Endothelial cell of umbilical vein (primary cell): ENCODE measurements around the gene DERA. TPM values are rescaled to one million over a fixed set of nuclear protein-coding genes. Genes with fewer than 3 reads are reported as not detected.

ENCODE experiments used
- BruUV-seq: library from RNA; stranded (reverse); fragments of 400-500 nt; replicated peaks from 2 replicates; lab custom pipeline; 2021; lab: Mats Ljungman, UMichigan
- CTCF ChIA-PET: fragments of 300-600, 350-600 bp; sonication (Branson Sonifier 250); formaldehyde crosslinking; loops from one replicate; lab custom pipeline; 2021; ENCODE audit warnings: antibody characterized with exemption, inconsistent platforms; lab: Charles Lee
- POLR2A ChIA-PET: fragments of 300-600, 350-600 bp; sonication (Branson Sonifier 250); formaldehyde crosslinking; loops from one replicate; lab custom pipeline; 2021; ENCODE audit warnings: antibody characterized with exemption, inconsistent platforms; lab: Charles Lee
- DNase-seq: peaks from one replicate; pipeline ENCODE4 v3.0.0-alpha.2; 2011; ENCODE audit warnings: low read depth, low spot score
- FAIRE-seq: peaks from 2 replicates; lab custom pipeline; 2011; peaks lifted over from hg19 to GRCh38; lab: Jason Lieb, UNC
- H2AFZ ChIP-seq: 2 replicates; pipeline ENCODE4 v1.6.0; 2012; ENCODE audit warnings: low read depth, low read length, control low read depth, inconsistent platforms
- H3K27ac ChIP-seq: 2 replicates; pipeline ENCODE4 v1.5.1; 2011; ENCODE audit warnings: low read depth, mild to moderate bottlenecking, control low read depth, low read length, moderate library complexity; ENCODE audit not compliant: insufficient read depth
- H3K27me3 ChIP-seq, 2 experiments: 2 replicates each; pipeline versions ENCODE4 v1.6.0 to v1.6.1; 2011; ENCODE audit warnings: low read length in 2 of 2, mixed read lengths in 1 of 2; ENCODE audit not compliant: control insufficient read depth in 2 of 2, insufficient read depth in 2 of 2
- H3K36me3 ChIP-seq, 2 experiments: 2 replicates in 1 of 2; 3 replicates in 1 of 2; pipeline ENCODE4 v1.5.1; 2011; ENCODE audit warnings: low read length in 2 of 2, mild to moderate bottlenecking in 1 of 2, moderate library complexity in 1 of 2; ENCODE audit not compliant: control insufficient read depth in 2 of 2, insufficient read depth in 2 of 2; ENCODE audit errors: extremely low read depth in 1 of 2
- H3K4me1 ChIP-seq: 3 replicates; pipeline ENCODE4 v1.5.1; 2011; ENCODE audit warnings: mild to moderate bottlenecking, low read length; ENCODE audit not compliant: control insufficient read depth, insufficient read depth; ENCODE audit errors: extremely low read depth
- H3K4me2 ChIP-seq: 2 replicates; pipeline ENCODE4 v1.6.1; 2011; ENCODE audit warnings: low read length, control low read depth, mixed read lengths; ENCODE audit not compliant: insufficient read depth
- H3K4me3 ChIP-seq, 3 experiments: fragments of 200-600 bp in 1 of 3; sonication (generic), shearing (Covaris generic) in 1 of 3; replicated peaks in 1 of 3; 2 replicates each; pipeline ENCODE4 v1.5.1; 2011 to 2016; ENCODE audit warnings: control low read depth in 3 of 3, low read length in 3 of 3, mild to moderate bottlenecking in 2 of 3, inconsistent platforms in 1 of 3, low read depth in 1 of 3, moderate library complexity in 1 of 3; ENCODE audit not compliant: insufficient read depth in 1 of 3
- H3K79me2 ChIP-seq: 2 replicates; pipeline ENCODE4 v1.6.0; 2012; ENCODE audit warnings: low read length, inconsistent platforms; ENCODE audit not compliant: control insufficient read depth, insufficient read depth
- H3K9ac ChIP-seq: replicated peaks from 2 replicates; pipeline ENCODE3; 2011; ENCODE audit warnings: low read length, control low read depth; ENCODE audit not compliant: insufficient read depth; ENCODE audit errors: extremely low read depth
- H3K9me1 ChIP-seq: replicated peaks from 3 replicates; pipeline ENCODE4 v1.6.0; 2011; ENCODE audit warnings: mild to moderate bottlenecking, low read length; ENCODE audit not compliant: control insufficient read depth, insufficient read depth; ENCODE audit errors: extremely low read depth
- H3K9me3 ChIP-seq: replicated peaks from 2 replicates; pipeline ENCODE4 v1.5.1; 2012; ENCODE audit warnings: low read length, inconsistent platforms; ENCODE audit not compliant: control insufficient read depth, insufficient read depth
- H4K20me1 ChIP-seq: replicated peaks from 2 replicates; pipeline ENCODE3; 2011; ENCODE audit warnings: mild to moderate bottlenecking, low read length; ENCODE audit not compliant: control insufficient read depth, insufficient read depth; ENCODE audit errors: extremely low read depth
- CTCF ChIP-seq, 2 donors: IDR thresholded peaks; 1 replicate in 1 of 2; 2 replicates in 1 of 2; pipeline ENCODE4 v1.5.1; 2011; ENCODE audit warnings: low read length in 2 of 2, mild to moderate bottlenecking in 2 of 2, moderate library complexity in 2 of 2, control low read depth in 1 of 2, inconsistent platforms in 1 of 2, low read depth in 1 of 2; ENCODE audit not compliant: insufficient read depth in 1 of 2; ENCODE audit errors: extremely low read depth in 1 of 2
- EZH2 ChIP-seq: IDR thresholded peaks from 2 replicates; pipeline ENCODE4 v1.6.1; 2012; ENCODE audit warnings: borderline replicate concordance, low read depth, mild to moderate bottlenecking, moderate library complexity, low read length, inconsistent platforms; ENCODE audit not compliant: severe bottlenecking
- FOS ChIP-seq: IDR thresholded peaks from 2 replicates; pipeline ENCODE4 v1.6.1; 2011; ENCODE audit warnings: mild to moderate bottlenecking, low read length, moderate library complexity, borderline replicate concordance; ENCODE audit not compliant: insufficient read depth
- GATA2 ChIP-seq: IDR thresholded peaks from 2 replicates; pipeline ENCODE4 v1.7.0; 2011; ENCODE audit warnings: low read depth, mild to moderate bottlenecking, moderate library complexity, mixed read lengths, low read length; ENCODE audit not compliant: insufficient read length, insufficient read depth
- JUN ChIP-seq: IDR thresholded peaks from 2 replicates; pipeline ENCODE4 v1.6.1; 2011; ENCODE audit warnings: borderline replicate concordance, low read depth; ENCODE audit not compliant: insufficient read length, insufficient read depth
- MYC ChIP-seq: IDR thresholded peaks from one replicate; pipeline ENCODE4 v1.6.1; 2011; ENCODE audit warnings: mild to moderate bottlenecking, low read depth, low read length
- POLR2A ChIP-seq: IDR thresholded peaks from 2 replicates; pipeline ENCODE4 v1.6.1; 2012; ENCODE audit warnings: low read depth, mild to moderate bottlenecking, control low read depth, low read length
- POLR2AphosphoS5 ChIP-seq: IDR thresholded peaks from 2 replicates; pipeline ENCODE4 v1.6.1; 2012; ENCODE audit warnings: low read depth, mild to moderate bottlenecking, control low read depth, low read length, moderate library complexity; ENCODE audit not compliant: insufficient read depth
- dilution Hi-C: fragments of 300-500 bp; cut with MboI; formaldehyde crosslinking; loops from one replicate; pipeline ENCODE4 v1.15.0; 2019; ENCODE audit warnings: low sequenced_read_pairs; ENCODE audit not compliant: extremely low pct_ligation_motif_present
- intact Hi-C: fragments of 100-400 bp; cut with micrococcal nuclease; formaldehyde crosslinking; loops from one replicate; pipeline ENCODE4 v1.10.0; 2022
- polyA plus RNA-seq, 4 experiments: library from polyadenylated mRNA; depleted of rRNA in 3 of 4; stranded (reverse) in 3 of 4; unstranded in 1 of 4; fragments of >200 nt; gene quantifications; 2 replicates each; pipeline versions ENCODE4 v1.2.1 to v1.2.3, GENCODE V29; 2011 to 2012; ENCODE audit warnings: missing spikeins in 1 of 4
- total RNA-seq: library from RNA; stranded (reverse); gene quantifications from 2 replicates; pipeline ENCODE4 v1.2.3, GENCODE V29; 2021
- TF ChIP-seq, protein P1 (sequence below): IDR thresholded peaks from 2 replicates; pipeline ENCODE4 v1.6.1; 2011; ENCODE audit not compliant: insufficient read depth, insufficient read length

DERA gene
- total and polyA plus RNA-seq, 2 donors (not counting 3 experiments of a cell fraction or from before 2014, with no cell fraction given): 19.8 to 41.5 TPM

DNA sequence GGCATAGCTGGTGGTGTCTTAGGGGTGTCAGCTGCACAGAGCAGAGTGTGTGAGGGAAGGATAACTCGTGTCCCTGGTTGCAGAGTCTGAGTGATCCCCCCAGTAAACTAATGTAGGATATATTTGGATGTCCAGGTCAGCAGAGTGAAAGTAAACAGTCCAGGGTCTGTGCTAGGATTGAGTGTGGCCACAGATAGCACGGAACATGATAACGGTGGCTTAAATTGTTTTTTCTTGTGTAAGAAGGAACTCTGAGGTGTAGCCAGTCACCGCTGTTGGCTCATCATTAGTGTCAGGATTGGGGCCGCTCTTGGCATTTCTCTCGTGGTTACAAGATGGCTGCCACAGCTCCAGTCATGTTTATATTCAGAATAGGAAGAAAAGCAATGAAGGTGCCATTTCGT lies 97.3 kb downstream of the DERA start:
- Histone ChIP-seq H3K27me3 (no peaks in the 10 kb centered on the region), H2AFZ (no peak overlapping the region), H4K20me1 (no peaks in the 10 kb centered on the region), H3K4me3 (no peak overlapping the region), H3K4me1 (no peaks in the 10 kb centered on the region), H3K9me1 (no peaks in the 10 kb centered on the region), H3K36me3 (no peaks in the 10 kb centered on the region), H3K4me2 (no peak overlapping the region), H3K27ac (no peak overlapping the region), H3K9me3 (no peaks in the 10 kb centered on the region), H3K79me2 (no peaks in the 10 kb centered on the region), H3K9ac (no peak overlapping the region)
- CTCF ChIA-PET: no interaction called here
- BruUV-seq: no TSS peak
- POLR2A ChIA-PET: no interaction called here
- FAIRE-seq: no peak
- dilution Hi-C loops: no loop called here
- intact Hi-C loops: no loop called here
- DNase-seq: no peak
- TF ChIP-seq, protein P1, sequence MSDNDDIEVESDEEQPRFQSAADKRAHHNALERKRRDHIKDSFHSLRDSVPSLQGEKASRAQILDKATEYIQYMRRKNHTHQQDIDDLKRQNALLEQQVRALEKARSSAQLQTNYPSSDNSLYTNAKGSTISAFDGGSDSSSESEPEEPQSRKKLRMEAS: no peak
- TF ChIP-seq POLR2AphosphoS5: no peak
- TF ChIP-seq POLR2A: no peak
- no peak for TF ChIP-seq JUN
- TF ChIP-seq EZH2: no peak
- no peak for TF ChIP-seq CTCF (IDR thresholded peaks at IDR 0.05; ENCODE audit: extremely low read depth in 1 of 2, insufficient read depth in 1 of 2, low read depth in 1 of 2, low read length in 2 of 2)
- TF ChIP-seq GATA2: no peak
- TF ChIP-seq FOS: no peak
- no peak for TF ChIP-seq MYC
